ENCODE results near the gene KRTAP6-1.

Gene KRTAP6-1

DNA sequence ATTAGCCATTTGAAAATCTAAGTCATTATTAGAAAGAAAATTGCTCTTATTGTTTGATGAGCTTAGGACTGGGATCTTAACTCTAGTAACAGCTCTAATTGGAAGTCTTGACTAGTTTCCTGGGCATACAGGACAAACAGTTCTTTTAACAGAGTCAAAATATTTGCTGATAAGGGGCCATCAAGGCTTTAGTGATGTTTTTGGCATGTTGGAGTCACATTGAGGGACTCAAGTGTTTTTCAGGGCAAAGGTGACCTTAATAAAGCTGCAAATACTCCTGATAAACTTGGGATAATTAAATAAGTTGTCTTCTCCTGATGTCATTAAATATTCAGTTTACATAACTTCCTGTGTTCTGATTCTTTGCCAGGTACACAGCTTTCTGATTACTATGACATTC is 46.1 kb downstream of the KRTAP6-1 start:
- DNase-seq = no peak

DNA sequence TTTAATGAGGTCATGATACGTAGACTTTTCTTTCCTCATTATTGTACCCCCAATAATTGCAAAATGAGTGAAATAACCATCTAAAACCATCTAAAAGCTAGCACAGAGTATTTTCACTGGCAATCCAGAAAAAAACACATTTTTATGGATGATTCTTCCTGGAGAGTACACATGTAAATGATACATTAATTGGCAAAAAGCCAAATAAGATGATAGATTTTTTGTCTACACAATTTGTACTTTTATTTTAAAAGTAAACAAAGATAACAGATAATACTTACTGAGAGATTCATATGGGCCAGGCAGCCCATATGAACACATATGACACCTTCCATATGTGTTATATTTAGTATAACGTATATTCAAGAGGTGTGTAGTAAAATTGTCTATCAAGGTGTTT is 50.1 kb downstream of the KRTAP6-1 start:
- DNase-seq = no peak

Data from 8988T (cell line).